Duodenal mucosa (tissue), 2 donors: ENCODE measurements around the gene GIGYF2.

ENCODE experiments used
- H3K27ac ChIP-seq: one replicate; pipeline ENCODE4 v1.7.0; 2013; ENCODE audit warnings: low read depth, low read length
- H3K27me3 ChIP-seq, 2 donors: one replicate each; pipeline ENCODE4 v1.7.0; 2013; ENCODE audit warnings: low read length in 2 of 2, control low read depth in 1 of 2; ENCODE audit not compliant: insufficient read depth in 2 of 2, control insufficient read depth in 1 of 2
- H3K36me3 ChIP-seq, 2 donors: one replicate each; pipeline ENCODE4 v1.7.0; 2013; ENCODE audit warnings: low read length in 2 of 2, control low read depth in 1 of 2; ENCODE audit not compliant: insufficient read depth in 2 of 2, control insufficient read depth in 1 of 2
- H3K4me1 ChIP-seq, 2 donors: one replicate each; pipeline ENCODE4 v1.7.0; 2013; ENCODE audit warnings: low read length in 2 of 2, control low read depth in 1 of 2; ENCODE audit not compliant: insufficient read depth in 2 of 2, control insufficient read depth in 1 of 2
- H3K4me3 ChIP-seq, 2 donors: one replicate each; pipeline ENCODE4 v1.7.0; 2013; ENCODE audit warnings: low read length in 2 of 2, low read depth in 1 of 2
- H3K9ac ChIP-seq, 2 donors: one replicate each; pipeline ENCODE4 v1.7.0; 2013; ENCODE audit warnings: low read length in 2 of 2, low read depth in 1 of 2
- H3K9me3 ChIP-seq, 2 donors: one replicate each; pipeline ENCODE4 v1.7.0; 2013; ENCODE audit warnings: low read length in 2 of 2, control low read depth in 1 of 2; ENCODE audit not compliant: control insufficient read depth in 1 of 2

GIGYF2 gene

GRCh38 chr2:232773815-232774214, 76.7 kb downstream of the GIGYF2 start:
- Histone ChIP-seq H3K36me3 (peaks cover 9 to 10% of the 10 kb centered on the region in 2 donors), H3K27me3 (no peaks in the 10 kb centered on the region), H3K27ac (no peak overlapping the region), H3K4me3 (no peak overlapping the region), H3K9ac (no peak overlapping the region), H3K4me1 (peaks cover 0 to 30% of the 10 kb centered on the region in 2 donors), H3K9me3 (no peaks in the 10 kb centered on the region)

- Histone ChIP-seq H3K36me3 (peaks cover 3 to 4% of the 10 kb centered on the region in 2 donors), H3K27me3 (no peaks in the 10 kb centered on the region), H3K27ac (no peak within 1 kb of the TSS), H3K4me1 (peaks cover under 1 to 41% of the 10 kb centered on the region in 2 donors), H3K9me3 (no peaks in the 10 kb centered on the region), H3K4me3 (peak within 1 kb of the TSS in 1 of 2 donors; percentile 17), H3K9ac (no peak within 1 kb of the TSS)
These were observed 79.3 kb downstream of the GIGYF2 start, which contains the start of gene KCNJ13 for GRCh38 chr2:232776435-232776834. Gene KCNJ13 (minus strand): TSS chr2:232776565. CDS start chr2:232771362, 5,203 bp downstream.

- H3K9me3 ChIP-seq = no peaks in the 10 kb centered on the region
- no peaks in the 10 kb centered on the region for H3K27me3 ChIP-seq
- H3K4me1 ChIP-seq = peaks cover 5 to 45% of the 10 kb centered on the region in 2 donors
- peaks cover 0 to 4% of the 10 kb centered on the region in 2 donors for H3K36me3 ChIP-seq
- no peak overlapping the region for H3K9ac ChIP-seq
- no peak overlapping the region for H3K27ac ChIP-seq
- H3K4me3 ChIP-seq = no peak overlapping the region
These were observed 80.1 kb downstream of the GIGYF2 start for GRCh38 chr2:232777276-232777675.

- no peaks in the 10 kb centered on the region for H3K9me3 ChIP-seq
- no peak overlapping the region for H3K27ac ChIP-seq
- no peaks in the 10 kb centered on the region for H3K36me3 ChIP-seq
- no peak overlapping the region for H3K4me3 ChIP-seq
- H3K27me3 ChIP-seq = no peaks in the 10 kb centered on the region
- H3K9ac ChIP-seq = no peak overlapping the region
- peaks cover 5 to 45% of the 10 kb centered on the region in 2 donors for H3K4me1 ChIP-seq
These were observed 82.3 kb downstream of the GIGYF2 start for GRCh38 chr2:232779465-232779864.

- Histone ChIP-seq H3K9me3 (no peaks in the 10 kb centered on the region), H3K4me3 (no peak overlapping the region), H3K27me3 (no peaks in the 10 kb centered on the region), H3K9ac (no peak overlapping the region), H3K27ac (no peak overlapping the region), H3K36me3 (peaks cover 0 to 3% of the 10 kb centered on the region in 2 donors), H3K4me1 (peaks cover 5 to 43% of the 10 kb centered on the region in 2 donors)
These were observed 82.8 kb downstream of the GIGYF2 start for GRCh38 chr2:232779934-232780333.

GRCh38 chr2:232781765-232782164, 84.6 kb downstream of the GIGYF2 start:
- no peak overlapping the region for H3K27ac ChIP-seq
- H3K9me3 ChIP-seq = no peaks in the 10 kb centered on the region
- no peaks in the 10 kb centered on the region for H3K27me3 ChIP-seq
- peaks cover 6 to 13% of the 10 kb centered on the region in 2 donors for H3K36me3 ChIP-seq
- H3K4me1 ChIP-seq = peaks cover 5 to 28% of the 10 kb centered on the region in 2 donors
- no peak overlapping the region for H3K9ac ChIP-seq
- H3K4me3 ChIP-seq = no peak overlapping the region

GRCh38 chr2:232783278-232783677, 86.1 kb downstream of the GIGYF2 start:
- H3K9me3 ChIP-seq = no peaks in the 10 kb centered on the region
- no peak overlapping the region for H3K27ac ChIP-seq
- peaks cover 5 to 29% of the 10 kb centered on the region in 2 donors for H3K4me1 ChIP-seq
- no peak overlapping the region for H3K9ac ChIP-seq
- H3K36me3 ChIP-seq = peaks cover 10 to 24% of the 10 kb centered on the region in 2 donors
- no peak overlapping the region for H3K4me3 ChIP-seq
- H3K27me3 ChIP-seq = no peaks in the 10 kb centered on the region

- Histone ChIP-seq H3K9ac (no peak overlapping the region), H3K36me3 (peaks cover 30 to 50% of the 10 kb centered on the region in 2 donors), H3K4me1 (peaks cover 0 to 17% of the 10 kb centered on the region in 2 donors), H3K27ac (no peak overlapping the region), H3K4me3 (no peak overlapping the region), H3K27me3 (no peaks in the 10 kb centered on the region), H3K9me3 (no peaks in the 10 kb centered on the region)
These were observed 90.7 kb downstream of the GIGYF2 start for GRCh38 chr2:232787806-232788205.

GRCh38 chr2:232789082-232789481, 92.0 kb downstream of the GIGYF2 start:
- Histone ChIP-seq H3K36me3 (peaks cover 30 to 63% of the 10 kb centered on the region in 2 donors), H3K27me3 (no peaks in the 10 kb centered on the region), H3K9me3 (no peaks in the 10 kb centered on the region), H3K4me1 (peaks cover 0 to 17% of the 10 kb centered on the region in 2 donors), H3K9ac (no peak overlapping the region), H3K27ac (no peak overlapping the region), H3K4me3 (no peak overlapping the region)

- Histone ChIP-seq H3K4me1 (peaks cover 0 to 17% of the 10 kb centered on the region in 2 donors), H3K9me3 (no peaks in the 10 kb centered on the region), H3K36me3 (peaks cover 33 to 75% of the 10 kb centered on the region in 2 donors), H3K9ac (no peak overlapping the region), H3K27ac (no peak overlapping the region), H3K4me3 (no peak overlapping the region), H3K27me3 (no peaks in the 10 kb centered on the region)
These were observed 94.4 kb downstream of the GIGYF2 start for GRCh38 chr2:232791518-232791917.
